Measurements from ENCODE around the gene ZCCHC7.
"Not testable (repeated sequence)": the region's sequence is repeated elsewhere in the genome, so short reads cannot be mapped to it uniquely, and the experiment has no call there.

The ZCCHC7 gene

DNA sequence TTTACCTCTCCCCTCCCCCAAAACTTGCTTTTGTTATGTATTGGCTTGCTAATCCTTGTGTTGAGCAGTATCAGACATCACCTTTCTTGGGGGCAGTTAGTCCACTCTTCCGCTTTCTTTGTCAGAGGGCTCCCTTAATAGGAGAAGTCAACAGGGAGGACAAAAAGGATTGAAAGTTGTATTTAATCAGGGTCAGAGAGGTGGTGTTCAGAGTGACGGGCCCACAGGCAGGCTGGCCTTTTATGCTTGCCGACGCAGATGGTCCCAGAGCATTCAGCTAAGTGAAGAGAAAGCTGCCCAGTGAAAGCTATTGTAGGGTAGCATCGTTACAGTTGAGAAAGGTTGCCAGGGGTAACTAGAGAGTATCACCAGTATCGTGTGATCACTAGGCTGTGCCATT is 131.1 kb downstream of the ZCCHC7 start:
- DNase-seq (ENCODE audit: low read depth) = no peak

GRCh38 chr9:37253377-37253937 is 133.1 kb downstream of the ZCCHC7 start:
- DNase-seq (ENCODE audit: low read depth) = no peak

GRCh38 chr9:37255187-37255586 is 134.8 kb downstream of the ZCCHC7 start:
- DNase-seq (ENCODE audit: low read depth) = no peak

- DNase-seq (ENCODE audit: low read depth) = no peak
Observed at GRCh38 chr9:37255944-37256862, 135.8 kb downstream of the ZCCHC7 start.

DNA sequence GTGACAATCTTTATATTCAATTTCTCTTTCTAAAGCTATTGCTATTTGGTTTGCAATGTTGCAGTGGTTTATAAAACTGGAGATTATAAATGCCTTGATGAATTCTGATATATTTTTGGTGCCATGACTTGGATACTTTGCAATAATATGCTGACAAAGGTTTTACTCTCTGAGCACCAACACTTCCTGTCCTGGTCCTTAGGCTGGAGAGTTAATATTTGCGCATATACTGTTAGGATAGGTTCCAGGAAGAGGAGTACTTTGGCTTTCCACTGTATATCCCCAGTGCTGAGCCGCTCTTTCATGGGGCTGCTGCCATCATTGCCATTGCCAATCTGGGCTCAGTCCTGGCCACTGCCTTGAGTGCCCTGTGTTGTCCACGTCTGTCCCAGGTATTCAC is 139.6 kb downstream of the ZCCHC7 start:
- DNase-seq (ENCODE audit: low read depth) = no peak

GRCh38 chr9:37262410-37262809 is 142.0 kb downstream of the ZCCHC7 start:
- no peak for DNase-seq (ENCODE audit: low read depth)

DNA sequence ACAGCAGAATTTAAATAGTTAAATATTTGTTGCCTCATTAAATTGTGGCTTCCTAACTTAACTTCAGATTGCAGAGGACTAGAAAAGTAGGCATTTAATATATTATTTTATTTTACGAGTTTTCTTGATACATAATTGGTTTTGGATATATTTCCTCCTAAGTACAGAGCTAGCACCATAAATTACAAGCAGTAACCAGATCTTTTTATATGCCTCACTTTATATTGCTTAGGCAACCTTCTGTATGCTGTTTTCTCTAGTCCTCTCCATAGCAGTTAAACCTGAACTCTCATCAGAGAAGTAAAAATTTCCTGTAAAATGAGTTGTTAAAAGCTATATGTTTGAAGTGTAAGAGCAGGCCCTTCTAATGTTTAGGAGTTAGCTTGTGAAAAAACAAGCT is 144.2 kb downstream of the ZCCHC7 start:
- no peak for DNase-seq (ENCODE audit: low read depth)

GRCh38 chr9:37266630-37267029 is 146.3 kb downstream of the ZCCHC7 start:
- DNase-seq (ENCODE audit: low read depth) = no peak

DNA sequence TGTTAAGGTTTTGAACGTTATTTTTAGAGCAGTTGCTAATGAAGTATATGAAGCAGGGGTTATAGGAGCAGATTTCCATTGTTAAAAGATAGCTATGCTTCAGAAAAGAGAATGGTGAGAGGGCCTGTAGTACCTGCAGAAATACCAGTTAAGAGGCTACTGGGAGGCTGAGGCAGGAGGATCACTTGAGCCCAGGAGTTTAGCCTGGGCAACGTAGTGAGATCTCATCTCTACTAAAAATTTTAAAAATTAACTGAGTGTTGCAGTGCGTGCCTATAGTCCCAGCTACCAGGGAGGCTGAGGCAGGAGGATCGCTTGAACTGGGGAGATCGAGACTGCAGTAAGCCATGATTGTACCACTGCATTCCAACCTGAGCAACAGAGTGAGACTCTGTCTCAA is 148.8 kb downstream of the ZCCHC7 start:
- no peak for DNase-seq (ENCODE audit: low read depth)

- DNase-seq (ENCODE audit: low read depth) = no peak
Observed at GRCh38 chr9:37271679-37272078, 151.3 kb downstream of the ZCCHC7 start.

- no peak for DNase-seq (ENCODE audit: low read depth)
Observed at GRCh38 chr9:37273595-37273994, 153.2 kb downstream of the ZCCHC7 start.

DNA sequence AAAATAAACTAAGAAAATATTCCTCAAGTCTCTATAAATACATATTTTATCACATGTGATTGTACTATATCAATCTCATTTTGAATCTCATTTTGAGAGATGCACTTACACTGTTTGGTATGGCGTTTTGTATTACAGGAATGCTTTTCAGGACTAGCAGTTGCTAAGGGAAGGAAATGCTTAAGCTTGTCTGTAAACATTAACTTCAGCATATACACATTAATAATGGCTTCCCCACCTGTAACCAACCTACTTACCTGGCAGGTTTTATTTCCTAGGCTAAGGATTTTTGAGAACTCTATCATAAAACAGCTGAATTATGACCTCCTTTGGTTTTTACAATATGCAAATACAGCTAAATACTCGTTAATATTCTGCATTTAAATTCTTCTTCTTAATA is 161.2 kb downstream of the ZCCHC7 start:
- DNase-seq (ENCODE audit: low read depth) = no peak

DNA sequence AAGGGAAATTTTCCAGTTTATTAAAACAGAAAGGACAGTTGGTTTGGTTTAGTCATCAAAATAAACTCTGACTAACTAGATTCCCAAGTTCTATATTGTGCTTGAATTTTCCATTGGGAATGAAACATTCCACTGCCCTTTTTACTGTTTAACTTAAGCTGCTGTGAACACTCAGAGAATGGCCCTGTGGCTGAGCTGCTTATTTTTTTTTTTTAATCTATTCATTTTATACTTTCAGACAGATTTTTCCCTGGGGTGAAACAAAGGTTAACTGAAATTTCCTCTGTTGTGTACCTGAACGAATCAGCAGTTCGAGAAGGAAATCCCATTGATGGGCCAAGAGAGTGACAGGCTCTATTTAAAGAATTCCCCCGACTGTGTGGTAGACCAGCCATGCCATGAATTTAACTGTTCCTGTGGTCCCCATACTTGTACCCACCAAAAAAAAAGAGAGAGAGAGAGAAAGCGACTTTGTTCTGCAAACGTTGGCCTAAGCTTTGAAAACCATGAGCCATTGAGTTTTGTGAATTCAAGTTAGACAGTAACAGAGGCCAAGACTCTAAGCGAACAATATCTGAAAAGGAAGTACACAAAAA is 163.5 kb downstream of the ZCCHC7 start:
- DNase-seq (ENCODE audit: low read depth) = no peak

GRCh38 chr9:37284636-37285035 is 164.3 kb downstream of the ZCCHC7 start:
- DNase-seq (ENCODE audit: low read depth) = no peak

DNA sequence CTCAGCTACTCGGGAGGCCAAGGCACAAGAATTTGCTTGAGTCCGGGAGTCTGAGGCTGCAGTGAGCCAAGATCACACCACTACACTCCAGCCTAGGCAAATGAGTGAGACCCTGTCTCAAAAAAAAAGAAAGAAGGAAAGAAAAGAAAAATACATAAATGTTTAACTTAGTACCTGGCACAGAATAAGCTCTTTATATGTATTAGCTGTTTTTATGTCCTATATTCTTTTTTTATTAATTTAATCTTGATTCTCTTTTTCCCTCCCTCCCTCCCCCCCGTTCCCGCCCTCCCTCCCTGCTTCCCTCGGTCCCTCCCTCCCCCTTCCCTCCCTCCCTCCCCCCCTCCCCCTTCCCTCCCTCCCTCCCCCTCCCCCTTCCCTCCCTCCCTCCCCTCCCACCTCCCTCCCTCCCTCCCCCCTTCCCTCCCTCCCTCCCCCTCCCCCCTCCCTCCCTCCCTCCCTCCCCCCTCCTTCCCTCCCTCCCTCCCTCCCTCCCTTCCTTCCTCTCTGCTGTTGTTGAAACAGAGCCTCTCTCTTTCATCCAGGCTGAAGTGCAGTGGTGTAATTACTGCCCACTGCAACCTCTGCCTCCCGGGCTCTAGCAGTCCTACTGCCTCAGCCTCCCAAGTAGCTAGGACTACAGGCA is 166.3 kb downstream of the ZCCHC7 start:
- no peak for DNase-seq (ENCODE audit: low read depth)

DNA sequence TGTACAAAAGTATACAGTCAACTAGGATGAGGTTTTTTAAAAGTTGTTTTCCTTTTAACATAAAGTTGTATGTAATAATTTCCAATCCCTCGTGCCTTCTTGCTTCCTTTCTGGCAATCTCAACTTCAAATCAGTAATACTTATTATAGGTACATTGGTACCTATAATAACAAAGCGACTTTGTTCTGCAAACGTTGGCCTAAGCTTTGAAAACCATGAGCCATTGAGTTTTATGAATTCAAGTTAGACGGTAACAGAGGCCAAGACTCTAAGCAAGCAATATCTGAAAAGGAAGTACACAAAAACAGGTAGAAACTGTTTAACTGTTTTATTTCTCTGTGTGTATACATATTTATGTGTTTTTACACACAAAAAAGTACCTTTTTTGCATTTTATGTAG is 166.9 kb downstream of the ZCCHC7 start:
- no peak for DNase-seq (ENCODE audit: low read depth)

GRCh38 chr9:37289631-37290030 is 169.3 kb downstream of the ZCCHC7 start:
- DNase-seq (ENCODE audit: low read depth) = no peak

DNA sequence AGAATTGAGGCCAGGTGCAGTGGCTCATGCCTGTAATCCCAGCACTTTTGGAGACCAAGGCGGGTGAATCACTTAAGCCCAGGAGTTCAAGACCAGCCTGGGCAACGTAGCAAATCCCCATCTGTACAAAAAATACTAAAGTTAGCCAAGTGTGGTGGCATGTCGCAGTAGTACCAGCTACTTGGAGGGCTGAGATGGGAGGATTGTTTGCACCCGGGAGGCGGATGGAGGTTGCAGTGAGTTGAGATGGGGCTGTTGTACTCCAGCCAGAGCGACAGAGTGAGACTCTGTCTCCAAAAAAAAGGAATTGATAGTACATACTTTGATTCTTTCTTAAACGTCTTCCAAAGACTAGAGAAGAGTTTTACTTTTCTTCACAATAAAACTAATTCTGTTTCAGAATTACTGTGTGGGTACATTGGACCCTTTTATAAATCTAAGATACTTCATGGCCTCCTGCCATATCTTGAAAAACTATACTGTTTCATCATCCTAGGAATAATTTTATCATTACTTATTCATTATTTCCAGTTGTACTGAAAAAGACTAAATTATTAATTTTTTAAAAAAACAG is 170.1 kb downstream of the ZCCHC7 start:
- DNase-seq (ENCODE audit: low read depth) = no peak

DNA sequence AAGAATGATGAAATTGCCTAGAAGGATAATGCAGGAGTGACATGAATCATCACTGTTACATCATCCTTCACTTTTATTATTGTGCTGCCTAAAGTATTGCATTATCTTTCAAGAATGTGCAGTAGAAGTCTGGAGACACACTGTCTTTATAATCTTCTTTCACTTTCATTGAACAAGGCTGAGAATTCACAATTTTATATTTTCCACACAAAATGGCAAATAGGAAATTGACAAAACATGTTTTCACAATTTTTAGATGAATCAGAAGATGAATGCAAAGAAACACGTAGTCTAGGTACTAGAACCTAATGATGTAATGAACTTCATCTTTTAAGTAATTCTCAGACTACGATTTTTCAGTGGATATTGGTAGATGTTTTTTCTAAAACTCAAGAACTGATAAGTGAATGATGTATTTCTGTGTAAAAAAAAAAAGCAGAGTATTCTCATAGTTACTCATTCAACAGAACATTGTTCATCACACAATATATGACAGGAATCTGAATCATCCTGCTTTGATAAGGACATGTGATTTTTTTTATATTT is 170.6 kb downstream of the ZCCHC7 start:
- DNase-seq (ENCODE audit: low read depth) = no peak

GRCh38 chr9:37291612-37292238 is 171.4 kb downstream of the ZCCHC7 start:
- DNase-seq (ENCODE audit: low read depth) = not testable (repeated sequence)

DNA sequence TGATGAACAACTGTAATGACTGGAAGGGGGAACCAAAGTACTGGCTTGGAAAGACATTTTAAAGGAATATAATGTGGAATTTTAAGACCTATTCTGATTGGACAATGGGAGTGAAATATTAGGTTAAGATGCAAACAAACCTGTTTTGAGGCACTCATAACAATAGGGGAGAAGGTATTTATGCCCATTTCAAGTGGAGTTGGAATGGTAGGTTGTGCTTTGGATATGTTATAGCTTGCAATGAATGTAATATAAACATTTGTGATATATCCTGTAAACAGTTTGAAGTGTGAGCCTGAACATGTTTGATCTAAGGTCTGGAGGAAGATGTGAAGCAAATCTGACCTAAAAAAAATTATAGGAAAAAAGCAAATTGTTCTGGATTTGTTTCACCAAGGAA is 172.5 kb downstream of the ZCCHC7 start:
- no peak for DNase-seq (ENCODE audit: low read depth)

Measured in T-helper 22 cell (primary cell).